Activated T-helper 1 cell treated with anti-CD3 and anti-CD28 coated beads, Interleukin-2, amount 50 U/mL, for 16 hours (primary cell): Measurements from ENCODE around the gene INSL3.
A peak's percentile ranks its signal among the peaks of the same experiment; 100 is the strongest.

Experiments
- DNase-seq, 2 donors: peaks; one replicate each; pipeline ENCODE4 v3.0.0-alpha.2; 2020; ENCODE audit warnings: low read depth in 1 of 2, low spot score in 1 of 2

The INSL3 gene

GRCh38 chr19:17821190-17821589 is at the start of gene INSL3:
TSS of gene INSL3 (minus strand) at chr19:17821519. CDS start at chr19:17821506, 13 bp downstream.
- no peak for DNase-seq

GRCh38 chr19:17869114-17869608 is 47.8 kb upstream of the INSL3 start:
- no peak for DNase-seq

- DNase-seq, result no peak
Measured at GRCh38 chr19:17868669-17869068, 47.4 kb upstream of the INSL3 start.

GRCh38 chr19:17866964-17867486 is 45.7 kb upstream of the INSL3 start:
- no peak for DNase-seq

GRCh38 chr19:17866312-17866963 is 45.1 kb upstream of the INSL3 start:
- no peak for DNase-seq

- DNase-seq, result no peak
Measured at GRCh38 chr19:17865364-17866311, 44.3 kb upstream of the INSL3 start.

GRCh38 chr19:17863520-17864182 is 42.3 kb upstream of the INSL3 start:
- no peak for DNase-seq

GRCh38 chr19:17862711-17863519 is 41.6 kb upstream of the INSL3 start:
- DNase-seq, result no peak

GRCh38 chr19:17861542-17862402 is 40.5 kb upstream of the INSL3 start:
- no peak for DNase-seq

GRCh38 chr19:17860993-17861360 is 39.7 kb upstream of the INSL3 start:
- DNase-seq, result no peak

- no peak for DNase-seq
Measured at GRCh38 chr19:17860331-17860992, 39.1 kb upstream of the INSL3 start.

- peak; percentile 97 to 99 for DNase-seq
Measured at GRCh38 chr19:17859533-17860330, 38.4 kb upstream of the INSL3 start, which contains the start of gene RPL18A. TSS of gene RPL18A (plus strand) at chr19:17859910. CDS start at chr19:17859957, 47 bp downstream.

- peak; percentile 84 to 96 for DNase-seq
Measured at GRCh38 chr19:17855280-17856152, 34.2 kb upstream of the INSL3 start.

- no peak for DNase-seq
Measured at GRCh38 chr19:17854061-17854460, 32.7 kb upstream of the INSL3 start.

GRCh38 chr19:17848595-17849292 is 27.4 kb upstream of the INSL3 start:
- DNase-seq, result no peak

GRCh38 chr19:17847538-17848366 is 26.4 kb upstream of the INSL3 start, which contains the start of gene JAK3:
TSS of gene JAK3 (minus strand) at chr19:17847982. CDS start at chr19:17844417, 3,565 bp downstream.
- peak; percentile 63 to 82 for DNase-seq
